Gastroesophageal sphincter (tissue), 3 donors: ENCODE data around the gene ATRAID.

Experiments used
- EP300 ChIP-seq: sonication (generic); formaldehyde crosslinking; IDR thresholded peaks from one replicate; pipeline ENCODE4 v1.6.1; 2017; ENCODE audit warnings: antibody characterized with exemption, mild to moderate bottlenecking
- POLR2A ChIP-seq, 2 donors: fragments of 450-650 bp; IDR thresholded peaks; one replicate each; pipeline ENCODE4 v1.6.1; 2017; ENCODE audit warnings: antibody characterized with exemption in 2 of 2, mild to moderate bottlenecking in 2 of 2, moderate library complexity in 1 of 2
- POLR2AphosphoS5 ChIP-seq: sonication (generic); formaldehyde crosslinking; IDR thresholded peaks from one replicate; pipeline ENCODE4 v1.6.1; 2017; ENCODE audit warnings: antibody characterized with exemption
- TF ChIP-seq, protein P1 (sequence below), 4 experiments: fragments of 200-600 bp in 2 of 4; fragments of 450-650 bp in 2 of 4; sonication (generic) in 1 of 4; IDR thresholded peaks; one replicate each; pipeline ENCODE4 v1.5.1; 2017 to 2019; ENCODE audit warnings: antibody characterized with exemption in 4 of 4, mild to moderate bottlenecking in 2 of 4, moderate library complexity in 2 of 4

DNA sequence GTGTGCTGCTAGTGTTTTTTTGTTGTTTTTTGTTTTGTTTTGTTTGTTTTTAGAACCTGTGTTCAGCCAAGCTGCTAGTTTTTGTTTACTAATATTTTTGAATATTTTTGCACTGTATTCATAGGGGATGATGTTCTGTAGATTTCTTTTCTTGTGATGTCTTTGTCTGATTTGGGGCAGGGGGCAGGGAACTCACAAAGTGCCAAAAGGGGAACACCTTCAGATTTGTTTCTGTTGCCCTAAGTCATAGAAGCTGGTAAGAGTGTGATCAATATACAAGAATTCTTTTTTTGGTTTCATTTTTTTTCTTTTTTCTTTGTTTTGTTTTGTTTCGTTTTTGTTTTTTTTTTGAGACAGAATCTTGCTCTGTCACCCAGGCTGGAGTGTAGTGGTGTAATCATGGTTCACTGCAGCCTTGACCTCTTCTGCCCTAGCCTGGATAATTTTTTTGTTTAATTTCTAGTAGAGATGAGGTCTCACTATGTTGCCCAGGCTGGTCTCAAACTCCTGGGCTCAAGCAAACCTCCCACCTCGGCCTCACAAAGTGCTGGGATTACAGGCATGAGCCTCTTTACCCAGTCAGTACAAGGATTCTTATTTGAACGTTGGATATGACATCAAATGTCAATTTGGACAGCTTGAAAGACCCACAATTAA lies 32.4 kb upstream of the ATRAID start:
- TF ChIP-seq, protein P1, sequence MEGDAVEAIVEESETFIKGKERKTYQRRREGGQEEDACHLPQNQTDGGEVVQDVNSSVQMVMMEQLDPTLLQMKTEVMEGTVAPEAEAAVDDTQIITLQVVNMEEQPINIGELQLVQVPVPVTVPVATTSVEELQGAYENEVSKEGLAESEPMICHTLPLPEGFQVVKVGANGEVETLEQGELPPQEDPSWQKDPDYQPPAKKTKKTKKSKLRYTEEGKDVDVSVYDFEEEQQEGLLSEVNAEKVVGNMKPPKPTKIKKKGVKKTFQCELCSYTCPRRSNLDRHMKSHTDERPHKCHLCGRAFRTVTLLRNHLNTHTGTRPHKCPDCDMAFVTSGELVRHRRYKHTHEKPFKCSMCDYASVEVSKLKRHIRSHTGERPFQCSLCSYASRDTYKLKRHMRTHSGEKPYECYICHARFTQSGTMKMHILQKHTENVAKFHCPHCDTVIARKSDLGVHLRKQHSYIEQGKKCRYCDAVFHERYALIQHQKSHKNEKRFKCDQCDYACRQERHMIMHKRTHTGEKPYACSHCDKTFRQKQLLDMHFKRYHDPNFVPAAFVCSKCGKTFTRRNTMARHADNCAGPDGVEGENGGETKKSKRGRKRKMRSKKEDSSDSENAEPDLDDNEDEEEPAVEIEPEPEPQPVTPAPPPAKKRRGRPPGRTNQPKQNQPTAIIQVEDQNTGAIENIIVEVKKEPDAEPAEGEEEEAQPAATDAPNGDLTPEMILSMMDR (IDR thresholded peaks at IDR 0.05) = no peak
- TF ChIP-seq EP300 = no peak
- no peak for TF ChIP-seq POLR2A (IDR thresholded peaks at IDR 0.05)
- TF ChIP-seq POLR2AphosphoS5 = no peak
